NCI-H1092 (cell line): ENCODE results near the gene THYN1.
"Not testable (repeated sequence)": the region's sequence is repeated elsewhere in the genome, so short reads cannot be mapped to it uniquely, and the experiment has no call there.

Experiments used
- DNase-seq: peaks from one replicate; lab custom pipeline; 2025; lab: John Stamatoyannopoulos, UW

Gene THYN1

GRCh38 chr11:134253188-134253993 is at the start of gene THYN1, which contains the start of gene ACAD8:
Gene THYN1 (minus strand): TSS chr11:134253352. CDS start chr11:134252882, 470 bp downstream.
Gene ACAD8 (plus strand): TSS chr11:134253568. CDS start chr11:134253601, 33 bp downstream.
- DNase-seq: peak; percentile 98

GRCh38 chr11:134294664-134295063 is 41.5 kb upstream of the THYN1 start:
- no peak for DNase-seq

- no peak for DNase-seq
These were observed 40.3 kb upstream of the THYN1 start for GRCh38 chr11:134293119-134294113.

- DNase-seq: no peak
These were observed 39.5 kb upstream of the THYN1 start for GRCh38 chr11:134292661-134293060.

- DNase-seq: no peak
These were observed 38.0 kb upstream of the THYN1 start for GRCh38 chr11:134291196-134291595.

- DNase-seq: no peak
These were observed 37.5 kb upstream of the THYN1 start for GRCh38 chr11:134290646-134291045.

- no peak for DNase-seq
These were observed 36.6 kb upstream of the THYN1 start for GRCh38 chr11:134289789-134290188.

- DNase-seq: no peak
These were observed 36.0 kb upstream of the THYN1 start for GRCh38 chr11:134289167-134289566.

- no peak for DNase-seq
These were observed 35.3 kb upstream of the THYN1 start for GRCh38 chr11:134288486-134288885.

GRCh38 chr11:134287561-134287960 is 34.4 kb upstream of the THYN1 start:
- DNase-seq: no peak

GRCh38 chr11:134284349-134284748 is 31.2 kb upstream of the THYN1 start:
- DNase-seq: not testable (repeated sequence)

GRCh38 chr11:134283461-134284230 is 30.5 kb upstream of the THYN1 start:
- no peak for DNase-seq

- DNase-seq: no peak
These were observed 29.2 kb upstream of the THYN1 start for GRCh38 chr11:134282121-134283045.

GRCh38 chr11:134281635-134282034 is 28.5 kb upstream of the THYN1 start:
- DNase-seq: not testable (repeated sequence)

GRCh38 chr11:134278356-134278755 is 25.2 kb upstream of the THYN1 start:
- DNase-seq: no peak

GRCh38 chr11:134277183-134278001 is 24.2 kb upstream of the THYN1 start:
- DNase-seq: no peak

GRCh38 chr11:134276396-134277182 is 23.4 kb upstream of the THYN1 start:
- peak; percentile 51 for DNase-seq

- DNase-seq: peak; percentile 80
These were observed 22.6 kb upstream of the THYN1 start, which contains the start of gene GLB1L3 for GRCh38 chr11:134275534-134276395. Gene GLB1L3 (plus strand): TSS chr11:134276379. CDS start chr11:134276741, 362 bp downstream.
